Mesenchymal stem cell (in vitro differentiated cells and primary cell): Measurements from ENCODE around the gene WDR5.
"Not testable (repeated sequence)": the region's sequence is repeated elsewhere in the genome, so short reads cannot be mapped to it uniquely, and the experiment has no call there.

Experiments
- DNase-seq: peaks from one replicate; pipeline ENCODE4 v3.0.0-alpha.2; 2013
- H2AFZ ChIP-seq: one replicate; pipeline ENCODE4 v1.6.1; 2013; ENCODE audit warnings: low read depth, mild to moderate bottlenecking, control low read depth, inconsistent platforms, low read length, moderate library complexity
- H2AK5ac ChIP-seq: 2 replicates; pipeline ENCODE4 v1.6.1; 2013; ENCODE audit warnings: low read length, moderate library complexity, mild to moderate bottlenecking, inconsistent platforms; ENCODE audit not compliant: severe bottlenecking
- H2BK120ac ChIP-seq: one replicate; pipeline ENCODE4 v1.6.1; 2013; ENCODE audit warnings: low read depth, mild to moderate bottlenecking, inconsistent platforms, low read length, moderate library complexity
- H2BK12ac ChIP-seq, 2 experiments: one replicate each; pipeline ENCODE4 v1.6.1; 2013; ENCODE audit warnings: inconsistent platforms in 2 of 2, low read length in 2 of 2, mild to moderate bottlenecking in 2 of 2, moderate library complexity in 2 of 2, control low read depth in 1 of 2
- H2BK15ac ChIP-seq: one replicate; pipeline ENCODE4 v1.6.1; 2013; ENCODE audit warnings: mild to moderate bottlenecking, low read depth, inconsistent platforms; ENCODE audit not compliant: poor library complexity, severe bottlenecking
- H2BK5ac ChIP-seq: 2 replicates; pipeline ENCODE4 v1.6.1; 2013; ENCODE audit warnings: low read depth, mild to moderate bottlenecking, low read length, control low read depth, inconsistent platforms; ENCODE audit not compliant: poor library complexity, severe bottlenecking
- H3K14ac ChIP-seq, 2 experiments: one replicate each; pipeline ENCODE4 v1.6.1; 2013; ENCODE audit warnings: inconsistent platforms in 2 of 2, low read length in 2 of 2, control low read depth in 1 of 2, mild to moderate bottlenecking in 1 of 2, moderate library complexity in 1 of 2
- H3K18ac ChIP-seq, 2 experiments: one replicate each; pipeline ENCODE4 v1.6.1; 2013; ENCODE audit warnings: inconsistent platforms in 2 of 2, low read length in 2 of 2, control low read depth in 1 of 2, low read depth in 1 of 2, mild to moderate bottlenecking in 1 of 2
- H3K23ac ChIP-seq, 2 experiments: one replicate each; pipeline ENCODE4 v1.6.1; 2013; ENCODE audit warnings: inconsistent platforms in 2 of 2, low read length in 2 of 2, mild to moderate bottlenecking in 2 of 2, moderate library complexity in 2 of 2, control low read depth in 1 of 2
- H3K27ac ChIP-seq: 2 replicates; pipeline ENCODE4 v1.5.1; 2013; ENCODE audit warnings: mild to moderate bottlenecking, moderate library complexity, low read length, control low read depth, inconsistent platforms; ENCODE audit not compliant: poor library complexity, severe bottlenecking
- H3K27me3 ChIP-seq, 2 experiments: 2 replicates each; pipeline versions ENCODE4 v1.6.1 to v1.7.0; 2013; ENCODE audit warnings: low read length in 2 of 2, mild to moderate bottlenecking in 2 of 2, moderate library complexity in 2 of 2, control low read depth in 1 of 2, inconsistent platforms in 1 of 2; ENCODE audit not compliant: control insufficient read depth in 1 of 2, insufficient read depth in 1 of 2
- H3K36me3 ChIP-seq, 2 experiments: 2 replicates each; pipeline versions ENCODE4 v1.6.1 to v1.7.0; 2013; ENCODE audit warnings: low read length in 2 of 2, control low read depth in 1 of 2, inconsistent platforms in 1 of 2, low read depth in 1 of 2, mild to moderate bottlenecking in 1 of 2; ENCODE audit not compliant: insufficient read depth in 2 of 2, control insufficient read depth in 1 of 2
- H3K4ac ChIP-seq, 2 experiments: one replicate each; pipeline ENCODE4 v1.6.1; 2013; ENCODE audit warnings: inconsistent platforms in 2 of 2, low read length in 2 of 2, mild to moderate bottlenecking in 2 of 2, moderate library complexity in 2 of 2, control low read depth in 1 of 2, low read depth in 1 of 2
- H3K4me1 ChIP-seq: 2 replicates; pipeline ENCODE4 v1.6.1; 2013; ENCODE audit warnings: low read depth, low read length, control low read depth; ENCODE audit not compliant: control insufficient read depth, insufficient read depth
- H3K4me2 ChIP-seq: 2 replicates; pipeline ENCODE4 v1.6.1; 2013; ENCODE audit warnings: low read length, mild to moderate bottlenecking, inconsistent platforms; ENCODE audit not compliant: poor library complexity, severe bottlenecking
- H3K4me3 ChIP-seq, 2 experiments: 2 replicates each; pipeline versions ENCODE4 v1.5.1 to v1.7.0; 2013; ENCODE audit warnings: low read length in 2 of 2, mild to moderate bottlenecking in 2 of 2, control low read depth in 1 of 2, low read depth in 1 of 2; ENCODE audit not compliant: insufficient read depth in 1 of 2
- H3K79me1 ChIP-seq: replicated peaks from 2 replicates; pipeline ENCODE4 v1.6.1; 2013; ENCODE audit warnings: mild to moderate bottlenecking, control low read depth, low read length, inconsistent platforms; ENCODE audit not compliant: poor library complexity, severe bottlenecking
- H3K9ac ChIP-seq: 2 replicates; pipeline ENCODE4 v1.7.0; 2013; ENCODE audit warnings: mild to moderate bottlenecking, low read length, moderate library complexity
- H3K9me3 ChIP-seq: 2 replicates; pipeline ENCODE4 v1.7.0; 2013; ENCODE audit warnings: mild to moderate bottlenecking, low read length; ENCODE audit not compliant: control insufficient read depth
- H4K8ac ChIP-seq: one replicate; pipeline ENCODE4 v1.6.1; 2013; ENCODE audit warnings: inconsistent platforms, mild to moderate bottlenecking, low read length, moderate library complexity
- H4K91ac ChIP-seq: one replicate; pipeline ENCODE4 v1.6.1; 2013; ENCODE audit warnings: mild to moderate bottlenecking, low read length, inconsistent platforms
- WGBS: methylation state at CpG from one replicate; pipeline ENCODE4 v1.1.7; 2013; ENCODE audit warnings: mixed read lengths; 5-methylcytosine and 5-hydroxymethylcytosine counted together

Gene WDR5

GRCh38 chr9:134111064-134111463 lies 24.8 kb upstream of the WDR5 start:
- Histone ChIP-seq H3K27me3 (no peaks in the 10 kb centered on the region), H3K4me3 (no peak overlapping the region), H3K79me1 (no peaks in the 10 kb centered on the region), H2BK12ac (no peak overlapping the region), H2AFZ (no peak overlapping the region), H3K14ac (no peak overlapping the region), H3K27ac (no peak overlapping the region), H2BK120ac (no peak overlapping the region), H4K8ac (no peak overlapping the region), H2BK15ac (no peak overlapping the region), H3K9ac (no peak overlapping the region), H3K4me1 (no peaks in the 10 kb centered on the region), H2AK5ac (no peak overlapping the region), H2BK5ac (no peak overlapping the region), H3K36me3 (no peaks in the 10 kb centered on the region), H4K91ac (no peak overlapping the region), H3K23ac (no peak overlapping the region), H3K9me3 (no peaks in the 10 kb centered on the region), H3K4me2 (no peak overlapping the region), H3K18ac (no peak overlapping the region), H3K4ac (no peak overlapping the region)
- 83% methylated on average over 9 of the region's 9 CpGs for WGBS
- DNase-seq: no peak

- no peak overlapping the region for H3K14ac ChIP-seq
Measured at GRCh38 chr9:134112561-134112960, 23.3 kb upstream of the WDR5 start.

GRCh38 chr9:134118972-134119371 lies 16.9 kb upstream of the WDR5 start:
- H2BK12ac ChIP-seq, H3K27ac ChIP-seq, H3K14ac ChIP-seq, DNase-seq, H3K9ac ChIP-seq, H3K36me3 ChIP-seq, H3K23ac ChIP-seq, H2BK120ac ChIP-seq, H4K91ac ChIP-seq, H3K4me1 ChIP-seq, H4K8ac ChIP-seq, H3K9me3 ChIP-seq, H2AK5ac ChIP-seq, H3K4me3 ChIP-seq, H2AFZ ChIP-seq, H3K27me3 ChIP-seq, H3K79me1 ChIP-seq, H2BK15ac ChIP-seq, H2BK5ac ChIP-seq, H3K4me2 ChIP-seq, H3K4ac ChIP-seq, H3K18ac ChIP-seq: not testable (repeated sequence)
- 100% methylated on average over 6 of the region's 26 CpGs for WGBS

More at GRCh38 chr9:134112561-134112960, 23.3 kb upstream of the WDR5 start:
- Histone ChIP-seq H2BK120ac (no peak overlapping the region), H3K4ac (no peak overlapping the region), H2AFZ (no peak overlapping the region), H2BK15ac (no peak overlapping the region), H3K79me1 (no peaks in the 10 kb centered on the region), H4K91ac (no peak overlapping the region), H3K4me1 (no peaks in the 10 kb centered on the region), H3K27me3 (no peaks in the 10 kb centered on the region), H3K4me3 (no peak overlapping the region), H3K9me3 (no peaks in the 10 kb centered on the region), H2AK5ac (no peak overlapping the region), H3K36me3 (no peaks in the 10 kb centered on the region), H2BK12ac (no peak overlapping the region), H3K4me2 (no peak overlapping the region), H2BK5ac (no peak overlapping the region), H3K18ac (no peak overlapping the region), H3K27ac (no peak overlapping the region), H4K8ac (no peak overlapping the region), H3K23ac (no peak overlapping the region), H3K9ac (no peak overlapping the region)
- WGBS: no CpG with 5 or more reads among the region's 6 CpGs
- no peak for DNase-seq

GRCh38 chr9:134123764-134124128 lies 12.1 kb upstream of the WDR5 start:
- 88% methylated on average over 8 of the region's 10 CpGs for WGBS
- H2BK5ac ChIP-seq: no peak overlapping the region
- H4K8ac ChIP-seq: no peak overlapping the region
- H3K4me2 ChIP-seq: no peak overlapping the region
- DNase-seq: no peak
- H3K9me3 ChIP-seq: no peaks in the 10 kb centered on the region
- no peak overlapping the region for H2BK12ac ChIP-seq
- no peak overlapping the region for H3K9ac ChIP-seq
- no peak overlapping the region for H2AFZ ChIP-seq
- no peak overlapping the region for H3K4ac ChIP-seq
- H3K18ac ChIP-seq: no peak overlapping the region
- H3K4me3 ChIP-seq: no peak overlapping the region
- H3K14ac ChIP-seq: no peak overlapping the region
- H2AK5ac ChIP-seq: no peak overlapping the region
- no peak overlapping the region for H4K91ac ChIP-seq
- H3K79me1 ChIP-seq: no peaks in the 10 kb centered on the region
- no peak overlapping the region for H3K27ac ChIP-seq
- H2BK15ac ChIP-seq: no peak overlapping the region
- H3K23ac ChIP-seq: no peak overlapping the region
- peaks cover 3% of the 10 kb centered on the region for H3K4me1 ChIP-seq
- H3K36me3 ChIP-seq: peaks cover 0 to 3% of the 10 kb centered on the region in 2 experiments
- H3K27me3 ChIP-seq: peaks cover 10 to 31% of the 10 kb centered on the region in 2 experiments
- H2BK120ac ChIP-seq: no peak overlapping the region
